ENCODE data around the gene NREP. TPM values are rescaled to one million over a fixed set of nuclear protein-coding genes. Genes with fewer than 3 reads are reported as not detected.

NREP gene
- total RNA-seq, 4 donors from 2014 or later = 6.0 to 42.0 (median 10.2) TPM

DNA sequence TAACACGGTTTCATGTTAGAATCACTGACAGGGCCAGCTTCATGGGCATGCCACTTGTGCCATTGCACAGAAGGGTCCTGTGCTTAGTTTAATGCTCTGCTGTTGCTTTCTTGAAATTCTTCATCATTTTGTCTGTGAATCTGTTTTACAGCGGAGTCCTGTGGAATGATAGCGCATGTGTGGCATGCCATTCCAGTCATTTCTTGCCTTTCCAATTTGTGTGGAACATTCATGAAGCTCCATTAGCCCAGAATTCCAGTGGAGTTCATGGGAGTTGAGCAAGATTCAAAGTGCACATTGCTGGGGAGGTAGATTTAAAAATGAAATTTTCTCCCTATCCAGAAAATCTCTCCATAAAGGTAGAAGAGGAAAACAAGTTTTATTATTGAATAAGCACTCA, 43.4 kb upstream of the NREP start:
- no peak overlapping the region for H3K27ac ChIP-seq
- no peaks in the 10 kb centered on the region for H3K9me3 ChIP-seq
- H3K4me3 ChIP-seq = no peak overlapping the region
- WGBS, 2 donors (ENCODE audit: low coverage in 1 of 2) = 72 to 100% methylated on average over 1 to 3 of the region's 3 CpGs
- no peak for DNase-seq
- no peaks in the 10 kb centered on the region for H3K27me3 ChIP-seq
- in situ Hi-C loops (cut with MboI; ENCODE audit: low pct_ligation_motif_present in 1 of 4, low pct_unique_long_range_greater_than_20kb in 1 of 4, low sequenced_read_pairs in 3 of 4) = no loop called here
- no peaks in the 10 kb centered on the region for H3K4me1 ChIP-seq
- intact Hi-C loops (cut with DNase I; ENCODE audit: low total_unique reads) = no loop called here
- no peaks in the 10 kb centered on the region for H3K36me3 ChIP-seq
- no peak for TF ChIP-seq POLR2A (IDR thresholded peaks at IDR 0.05)
- no peak for TF ChIP-seq EP300 (IDR thresholded peaks at IDR 0.05; ENCODE audit: low read depth)
- no peak for TF ChIP-seq POLR2AphosphoS5 (IDR thresholded peaks at IDR 0.05)
- TF ChIP-seq, protein P1, sequence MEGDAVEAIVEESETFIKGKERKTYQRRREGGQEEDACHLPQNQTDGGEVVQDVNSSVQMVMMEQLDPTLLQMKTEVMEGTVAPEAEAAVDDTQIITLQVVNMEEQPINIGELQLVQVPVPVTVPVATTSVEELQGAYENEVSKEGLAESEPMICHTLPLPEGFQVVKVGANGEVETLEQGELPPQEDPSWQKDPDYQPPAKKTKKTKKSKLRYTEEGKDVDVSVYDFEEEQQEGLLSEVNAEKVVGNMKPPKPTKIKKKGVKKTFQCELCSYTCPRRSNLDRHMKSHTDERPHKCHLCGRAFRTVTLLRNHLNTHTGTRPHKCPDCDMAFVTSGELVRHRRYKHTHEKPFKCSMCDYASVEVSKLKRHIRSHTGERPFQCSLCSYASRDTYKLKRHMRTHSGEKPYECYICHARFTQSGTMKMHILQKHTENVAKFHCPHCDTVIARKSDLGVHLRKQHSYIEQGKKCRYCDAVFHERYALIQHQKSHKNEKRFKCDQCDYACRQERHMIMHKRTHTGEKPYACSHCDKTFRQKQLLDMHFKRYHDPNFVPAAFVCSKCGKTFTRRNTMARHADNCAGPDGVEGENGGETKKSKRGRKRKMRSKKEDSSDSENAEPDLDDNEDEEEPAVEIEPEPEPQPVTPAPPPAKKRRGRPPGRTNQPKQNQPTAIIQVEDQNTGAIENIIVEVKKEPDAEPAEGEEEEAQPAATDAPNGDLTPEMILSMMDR (IDR thresholded peaks at IDR 0.05) = no peak

DNA sequence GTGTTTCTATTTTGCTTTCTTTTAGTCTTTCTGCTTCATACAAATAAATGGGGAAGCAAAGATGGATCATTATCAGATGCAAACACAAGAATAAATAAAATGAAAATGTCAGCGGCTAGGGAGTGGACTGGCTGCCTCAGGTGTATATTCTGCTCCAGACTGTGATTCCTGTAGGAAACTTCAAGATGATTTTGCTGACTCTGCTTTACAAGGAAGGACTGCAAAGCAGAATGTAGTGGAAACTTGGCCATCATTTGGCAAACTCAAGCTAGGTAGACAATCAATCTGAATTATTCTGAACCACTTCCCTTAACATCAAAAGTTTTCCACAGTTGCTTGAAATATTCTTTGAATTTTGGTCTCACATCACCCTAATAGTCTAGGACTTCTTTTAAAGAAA, 38.1 kb upstream of the NREP start:
- H3K27ac ChIP-seq = no peak overlapping the region
- no peaks in the 10 kb centered on the region for H3K9me3 ChIP-seq
- 86 to 88% methylated on average over 1 of the region's 1 CpG for WGBS, 2 donors (ENCODE audit: low coverage in 1 of 2)
- in situ Hi-C loops (cut with MboI; ENCODE audit: low pct_ligation_motif_present in 1 of 4, low pct_unique_long_range_greater_than_20kb in 1 of 4, low sequenced_read_pairs in 3 of 4) = loop anchor here in 2 of 4 donors (25.0 kb wide), 1 partner anchor 342 kb away; no protein-coding TSS in a partner anchor
- no peaks in the 10 kb centered on the region for H3K36me3 ChIP-seq
- no peak overlapping the region for H3K4me3 ChIP-seq
- no peak for DNase-seq
- H3K27me3 ChIP-seq = no peaks in the 10 kb centered on the region
- TF ChIP-seq POLR2A (IDR thresholded peaks at IDR 0.05) (no peak), EP300 (IDR thresholded peaks at IDR 0.05; ENCODE audit: low read depth) (no peak), POLR2AphosphoS5 (IDR thresholded peaks at IDR 0.05) (no peak)
- TF ChIP-seq, protein P1 (IDR thresholded peaks at IDR 0.05) = no peak
- intact Hi-C loops (cut with DNase I; ENCODE audit: low total_unique reads) = no loop called here
- no peaks in the 10 kb centered on the region for H3K4me1 ChIP-seq

DNA sequence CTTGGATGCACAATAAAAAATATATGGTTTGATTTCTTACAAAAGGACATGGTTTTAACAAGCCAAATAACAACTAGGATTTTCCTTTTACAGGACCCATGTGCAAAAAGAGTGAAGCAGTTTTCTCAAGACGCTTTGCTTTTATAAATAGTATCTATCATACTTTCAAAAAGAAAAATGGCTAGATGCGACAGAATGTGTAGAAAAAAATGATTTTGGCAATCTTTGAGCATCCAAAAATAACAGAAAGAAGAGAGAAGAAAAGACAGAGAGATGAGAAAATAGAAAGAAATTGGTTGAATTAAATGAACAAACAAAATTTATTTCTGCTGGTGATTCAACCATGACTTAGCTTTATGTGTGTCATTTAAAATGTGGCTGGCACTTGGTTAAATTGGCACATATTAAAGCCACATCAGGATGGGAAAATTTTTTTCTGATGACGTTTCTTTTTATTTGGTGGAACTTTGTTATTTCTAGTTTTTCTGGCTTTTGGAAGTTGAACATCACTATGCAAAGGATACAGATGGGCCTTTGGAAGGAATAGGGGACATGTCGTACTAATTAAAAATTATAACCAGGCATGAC, 35.6 kb upstream of the NREP start:
- TF ChIP-seq, protein P1 (IDR thresholded peaks at IDR 0.05) = no peak
- TF ChIP-seq POLR2A (IDR thresholded peaks at IDR 0.05) = no peak
- no peak for DNase-seq
- no peak overlapping the region for H3K4me3 ChIP-seq
- in situ Hi-C loops (cut with MboI; ENCODE audit: low pct_ligation_motif_present in 1 of 4, low pct_unique_long_range_greater_than_20kb in 1 of 4, low sequenced_read_pairs in 3 of 4) = loop anchor here in 2 of 4 donors (25.0 kb wide), 1 partner anchor 345 kb away; no protein-coding TSS in a partner anchor
- no peaks in the 10 kb centered on the region for H3K36me3 ChIP-seq
- no peaks in the 10 kb centered on the region for H3K27me3 ChIP-seq
- intact Hi-C loops (cut with DNase I; ENCODE audit: low total_unique reads) = no loop called here
- H3K9me3 ChIP-seq = no peaks in the 10 kb centered on the region
- no peaks in the 10 kb centered on the region for H3K4me1 ChIP-seq
- WGBS, 2 donors (ENCODE audit: low coverage in 1 of 2) = 75 to 80% methylated on average over 4 of the region's 4 CpGs
- no peak overlapping the region for H3K27ac ChIP-seq

DNA sequence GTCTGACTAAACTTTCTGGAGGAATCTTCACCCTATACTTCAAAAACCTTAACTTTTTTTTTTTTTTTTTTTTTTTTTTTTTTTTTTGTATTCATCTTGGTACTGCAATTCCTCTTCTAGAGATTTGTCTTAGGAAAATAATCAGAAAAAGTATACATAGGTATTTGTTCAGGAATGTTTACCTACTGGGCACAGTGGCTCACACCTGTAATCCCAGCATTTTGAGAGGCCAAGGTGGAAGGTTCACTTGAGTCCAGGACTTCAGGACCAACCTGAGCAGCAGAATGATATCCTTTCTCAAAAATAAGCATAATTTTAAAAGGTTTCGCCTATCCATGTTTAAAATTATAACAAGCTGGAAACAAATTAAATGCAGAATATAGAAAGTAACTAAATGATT, 33.3 kb upstream of the NREP start:
- Histone ChIP-seq H3K9me3 (no peaks in the 10 kb centered on the region), H3K4me1 (no peaks in the 10 kb centered on the region), H3K27ac (no peak overlapping the region), H3K36me3 (no peaks in the 10 kb centered on the region), H3K27me3 (no peaks in the 10 kb centered on the region), H3K4me3 (no peak overlapping the region)
- no peak for DNase-seq
- WGBS, 2 donors (ENCODE audit: low coverage in 1 of 2) = 91 to 96% methylated on average over 1 of the region's 1 CpG
- in situ Hi-C loops (cut with MboI; ENCODE audit: low pct_ligation_motif_present in 1 of 4, low pct_unique_long_range_greater_than_20kb in 1 of 4, low sequenced_read_pairs in 3 of 4) = loop anchor here in 2 of 4 donors (25.0 kb wide), 1 partner anchor 347 kb away; no protein-coding TSS in a partner anchor
- intact Hi-C loops (cut with DNase I; ENCODE audit: low total_unique reads) = no loop called here
- TF ChIP-seq POLR2A (IDR thresholded peaks at IDR 0.05) (no peak), EP300 (IDR thresholded peaks at IDR 0.05; ENCODE audit: low read depth) (no peak), POLR2AphosphoS5 (IDR thresholded peaks at IDR 0.05) (no peak)
- TF ChIP-seq, protein P1 (IDR thresholded peaks at IDR 0.05) = no peak
